ENCODE data around the gene DNAH5. TPM values are rescaled to one million over a fixed set of nuclear protein-coding genes. Genes with fewer than 3 reads are reported as not detected.

DNAH5 gene
- total RNA-seq, 1 donor from 2014 or later, result not detected

GRCh38 chr5:13708906-13709305, 235.6 kb downstream of the DNAH5 start:
- Mint-ChIP-seq H3K4me1 (ENCODE audit: low read depth) (no peaks in the 10 kb centered on the region), H3K27ac (no peak overlapping the region), H3K36me3 (ENCODE audit: low read depth) (no peaks in the 10 kb centered on the region), H3K27me3 (ENCODE audit: insufficient read depth) (no peaks in the 10 kb centered on the region), H3K9me3 (peaks cover 22% of the 10 kb centered on the region), H3K4me3 (no peak overlapping the region)
- DNase-seq (ENCODE audit: low spot score), result no peak
- intact Hi-C loops (cut with micrococcal nuclease), result no loop called here

- Mint-ChIP-seq H3K4me3 (no peak overlapping the region), H3K27me3 (ENCODE audit: insufficient read depth) (no peaks in the 10 kb centered on the region)
- intact Hi-C loops (cut with micrococcal nuclease), result no loop called here
Observed at GRCh38 chr5:13708432-13708831, 236.1 kb downstream of the DNAH5 start.

GRCh38 chr5:13704396-13704795, 240.1 kb downstream of the DNAH5 start:
- H3K9me3 Mint-ChIP-seq, result peaks cover 15% of the 10 kb centered on the region
- H3K36me3 Mint-ChIP-seq (ENCODE audit: low read depth), result no peaks in the 10 kb centered on the region
- no peak for DNase-seq (ENCODE audit: low spot score)
- H3K4me1 Mint-ChIP-seq (ENCODE audit: low read depth), result no peaks in the 10 kb centered on the region
- no peak overlapping the region for H3K4me3 Mint-ChIP-seq
- intact Hi-C loops (cut with micrococcal nuclease), result no loop called here
- no peaks in the 10 kb centered on the region for H3K27me3 Mint-ChIP-seq (ENCODE audit: insufficient read depth)
- no peak overlapping the region for H3K27ac Mint-ChIP-seq

More at GRCh38 chr5:13708432-13708831, 236.1 kb downstream of the DNAH5 start:
- no peaks in the 10 kb centered on the region for H3K36me3 Mint-ChIP-seq (ENCODE audit: low read depth)
- H3K9me3 Mint-ChIP-seq, result peaks cover 22% of the 10 kb centered on the region
- H3K4me1 Mint-ChIP-seq (ENCODE audit: low read depth), result no peaks in the 10 kb centered on the region
- H3K27ac Mint-ChIP-seq, result no peak overlapping the region
- DNase-seq (ENCODE audit: low spot score), result no peak

- H3K4me3 Mint-ChIP-seq, result no peak overlapping the region
- peaks cover 17% of the 10 kb centered on the region for H3K9me3 Mint-ChIP-seq
- DNase-seq (ENCODE audit: low spot score), result no peak
- H3K27me3 Mint-ChIP-seq (ENCODE audit: insufficient read depth), result no peaks in the 10 kb centered on the region
- no peaks in the 10 kb centered on the region for H3K36me3 Mint-ChIP-seq (ENCODE audit: low read depth)
- intact Hi-C loops (cut with micrococcal nuclease), result no loop called here
- no peaks in the 10 kb centered on the region for H3K4me1 Mint-ChIP-seq (ENCODE audit: low read depth)
- H3K27ac Mint-ChIP-seq, result no peak overlapping the region
Observed at GRCh38 chr5:13700626-13701025, 243.9 kb downstream of the DNAH5 start.

- Mint-ChIP-seq H3K4me3 (no peak overlapping the region), H3K9me3 (peaks cover 10% of the 10 kb centered on the region), H3K36me3 (ENCODE audit: low read depth) (no peaks in the 10 kb centered on the region), H3K27me3 (ENCODE audit: insufficient read depth) (no peaks in the 10 kb centered on the region), H3K4me1 (ENCODE audit: low read depth) (no peaks in the 10 kb centered on the region), H3K27ac (no peak overlapping the region)
- DNase-seq (ENCODE audit: low spot score), result no peak
- intact Hi-C loops (cut with micrococcal nuclease), result no loop called here
Observed at GRCh38 chr5:13698885-13699284, 245.6 kb downstream of the DNAH5 start.

GRCh38 chr5:13695076-13695712, 249.3 kb downstream of the DNAH5 start:
- H3K36me3 Mint-ChIP-seq (ENCODE audit: low read depth), result no peaks in the 10 kb centered on the region
- H3K9me3 Mint-ChIP-seq, result peaks cover 13% of the 10 kb centered on the region
- H3K27me3 Mint-ChIP-seq (ENCODE audit: insufficient read depth), result no peaks in the 10 kb centered on the region
- no peak for DNase-seq (ENCODE audit: low spot score)
- intact Hi-C loops (cut with micrococcal nuclease), result no loop called here
- H3K4me3 Mint-ChIP-seq, result no peak overlapping the region
- H3K4me1 Mint-ChIP-seq (ENCODE audit: low read depth), result no peaks in the 10 kb centered on the region
- H3K27ac Mint-ChIP-seq, result no peak overlapping the region

- peaks cover 25% of the 10 kb centered on the region for H3K9me3 Mint-ChIP-seq
- no peaks in the 10 kb centered on the region for H3K4me1 Mint-ChIP-seq (ENCODE audit: low read depth)
Observed at GRCh38 chr5:13692172-13692571, 252.3 kb downstream of the DNAH5 start.

GRCh38 chr5:13676531-13676930, 268.0 kb downstream of the DNAH5 start:
- Mint-ChIP-seq H3K27ac (no peak overlapping the region), H3K4me1 (ENCODE audit: low read depth) (no peaks in the 10 kb centered on the region), H3K36me3 (ENCODE audit: low read depth) (no peaks in the 10 kb centered on the region), H3K9me3 (peaks cover 9% of the 10 kb centered on the region), H3K4me3 (no peak overlapping the region), H3K27me3 (ENCODE audit: insufficient read depth) (no peaks in the 10 kb centered on the region)
- DNase-seq (ENCODE audit: low spot score), result no peak
- intact Hi-C loops (cut with micrococcal nuclease), result no loop called here

More at GRCh38 chr5:13692172-13692571, 252.3 kb downstream of the DNAH5 start:
- no peak overlapping the region for H3K4me3 Mint-ChIP-seq
- no peak overlapping the region for H3K27ac Mint-ChIP-seq
- no peaks in the 10 kb centered on the region for H3K27me3 Mint-ChIP-seq (ENCODE audit: insufficient read depth)
- intact Hi-C loops (cut with micrococcal nuclease), result no loop called here
- DNase-seq (ENCODE audit: low spot score), result no peak
- H3K36me3 Mint-ChIP-seq (ENCODE audit: low read depth), result no peaks in the 10 kb centered on the region

- H3K9me3 Mint-ChIP-seq, result peaks cover 17% of the 10 kb centered on the region
Observed at GRCh38 chr5:13674391-13674790, 270.1 kb downstream of the DNAH5 start.

GRCh38 chr5:13673511-13673910, 271.0 kb downstream of the DNAH5 start:
- no peak for DNase-seq (ENCODE audit: low spot score)
- Mint-ChIP-seq H3K36me3 (ENCODE audit: low read depth) (no peaks in the 10 kb centered on the region), H3K27me3 (ENCODE audit: insufficient read depth) (no peaks in the 10 kb centered on the region), H3K4me3 (no peak overlapping the region), H3K9me3 (peaks cover 17% of the 10 kb centered on the region), H3K4me1 (ENCODE audit: low read depth) (no peaks in the 10 kb centered on the region), H3K27ac (no peak overlapping the region)
- intact Hi-C loops (cut with micrococcal nuclease), result no loop called here

More at GRCh38 chr5:13674391-13674790, 270.1 kb downstream of the DNAH5 start:
- no peak for DNase-seq (ENCODE audit: low spot score)
- Mint-ChIP-seq H3K27me3 (ENCODE audit: insufficient read depth) (no peaks in the 10 kb centered on the region), H3K4me3 (no peak overlapping the region), H3K27ac (no peak overlapping the region), H3K4me1 (ENCODE audit: low read depth) (no peaks in the 10 kb centered on the region), H3K36me3 (ENCODE audit: low read depth) (no peaks in the 10 kb centered on the region)
- intact Hi-C loops (cut with micrococcal nuclease), result no loop called here

GRCh38 chr5:13664377-13664776, 280.1 kb downstream of the DNAH5 start:
- intact Hi-C loops (cut with micrococcal nuclease), result no loop called here
- DNase-seq (ENCODE audit: low spot score), result no peak
- Mint-ChIP-seq H3K9me3 (peaks cover 2% of the 10 kb centered on the region), H3K4me3 (no peak overlapping the region), H3K27me3 (ENCODE audit: insufficient read depth) (no peaks in the 10 kb centered on the region), H3K4me1 (ENCODE audit: low read depth) (no peaks in the 10 kb centered on the region), H3K36me3 (ENCODE audit: low read depth) (no peaks in the 10 kb centered on the region), H3K27ac (no peak overlapping the region)

- H3K4me3 Mint-ChIP-seq, result no peak overlapping the region
- DNase-seq (ENCODE audit: low spot score), result no peak
- H3K9me3 Mint-ChIP-seq, result peaks cover 6% of the 10 kb centered on the region
- H3K27me3 Mint-ChIP-seq (ENCODE audit: insufficient read depth), result no peaks in the 10 kb centered on the region
- intact Hi-C loops (cut with micrococcal nuclease), result no loop called here
- no peak overlapping the region for H3K27ac Mint-ChIP-seq
- H3K36me3 Mint-ChIP-seq (ENCODE audit: low read depth), result no peaks in the 10 kb centered on the region
- H3K4me1 Mint-ChIP-seq (ENCODE audit: low read depth), result no peaks in the 10 kb centered on the region
Observed at GRCh38 chr5:13662626-13663025, 281.9 kb downstream of the DNAH5 start.

- Mint-ChIP-seq H3K4me3 (no peak overlapping the region), H3K36me3 (ENCODE audit: low read depth) (no peaks in the 10 kb centered on the region), H3K27me3 (ENCODE audit: insufficient read depth) (no peaks in the 10 kb centered on the region), H3K4me1 (ENCODE audit: low read depth) (no peaks in the 10 kb centered on the region), H3K27ac (no peak overlapping the region), H3K9me3 (peaks cover 6% of the 10 kb centered on the region)
- intact Hi-C loops (cut with micrococcal nuclease), result no loop called here
- DNase-seq (ENCODE audit: low spot score), result no peak
Observed at GRCh38 chr5:13661272-13661671, 283.2 kb downstream of the DNAH5 start.

GRCh38 chr5:13660072-13660471, 284.4 kb downstream of the DNAH5 start:
- no peak for DNase-seq (ENCODE audit: low spot score)
- peaks cover 6% of the 10 kb centered on the region for H3K9me3 Mint-ChIP-seq
- H3K27ac Mint-ChIP-seq, result no peak overlapping the region
- H3K27me3 Mint-ChIP-seq (ENCODE audit: insufficient read depth), result no peaks in the 10 kb centered on the region
- H3K4me3 Mint-ChIP-seq, result no peak overlapping the region
- H3K36me3 Mint-ChIP-seq (ENCODE audit: low read depth), result no peaks in the 10 kb centered on the region
- intact Hi-C loops (cut with micrococcal nuclease), result no loop called here
- H3K4me1 Mint-ChIP-seq (ENCODE audit: low read depth), result no peaks in the 10 kb centered on the region
